SK-N-SH (cell line): ENCODE data around the gene AGAP1. TPM values are rescaled to one million over a fixed set of nuclear protein-coding genes. Genes with fewer than 3 reads are reported as not detected.

Source experiments
- CTCF ChIA-PET: fragments of 300-600, 350-600 bp; formaldehyde crosslinking; extraction: SDS; loops from one replicate; lab custom pipeline; 2021; lab: Yijun Ruan, JAX
- POLR2A ChIA-PET: fragments of 350-600 bp; sonication (Branson Sonifier 250); formaldehyde crosslinking; extraction: SDS; loops from one replicate; lab custom pipeline; 2020; ENCODE audit warnings: antibody characterized with exemption, inconsistent platforms; lab: Yijun Ruan, JAX
- DNase-seq: peaks from one replicate; pipeline ENCODE4 v3.0.0; 2012
- H2AFZ ChIP-seq: fragments of 200-600 bp; sonication (generic); 2 replicates; pipeline ENCODE4 v1.8.1; 2016; ENCODE audit warnings: antibody characterized with exemption, mild to moderate bottlenecking, low read depth
- H3F3A ChIP-seq: fragments of 200-600 bp; sonication (generic); replicated peaks from 2 replicates; pipeline ENCODE3; 2016; ENCODE audit warnings: antibody characterized with exemption, mild to moderate bottlenecking; ENCODE audit not compliant: insufficient read depth
- H3K27ac ChIP-seq, 2 experiments: fragments of 200-500 bp in 1 of 2; fragments of 200-600 bp in 1 of 2; sonication (Bioruptor generic) in 1 of 2; sonication (generic), shearing (Covaris generic) in 1 of 2; 2 replicates each; pipeline versions ENCODE4 v1.5.1 to v1.6.1; 2014 to 2016; ENCODE audit warnings: low read depth in 2 of 2, inconsistent platforms in 1 of 2, low read length in 1 of 2, mild to moderate bottlenecking in 1 of 2, mixed read lengths in 1 of 2
- H3K27me3 ChIP-seq: fragments of 200-600 bp; sonication (generic), shearing (Covaris generic); 2 replicates; pipeline ENCODE4 v1.6.1; 2016; ENCODE audit warnings: mixed run types; ENCODE audit not compliant: insufficient read depth
- H3K36me3 ChIP-seq, 2 experiments: fragments of 200-500 bp in 1 of 2; fragments of 200-600 bp in 1 of 2; sonication (Bioruptor generic) in 1 of 2; sonication (generic) in 1 of 2; replicated peaks in 1 of 2; 2 replicates each; pipeline versions ENCODE3 to v1.5.1; 2014 to 2016; ENCODE audit warnings: low read length in 1 of 2, mild to moderate bottlenecking in 1 of 2; ENCODE audit not compliant: insufficient read depth in 2 of 2, control insufficient read depth in 1 of 2
- H3K4me1 ChIP-seq, 2 experiments: fragments of 200-500 bp in 1 of 2; fragments of 200-600 bp in 1 of 2; sonication (Bioruptor generic) in 1 of 2; sonication (generic), shearing (Covaris generic) in 1 of 2; 2 replicates each; pipeline versions ENCODE4 v1.5.1 to v1.6.1; 2014 to 2016; ENCODE audit warnings: low read depth in 1 of 2, low read length in 1 of 2, mixed run types in 1 of 2; ENCODE audit not compliant: insufficient read depth in 2 of 2, control insufficient read depth in 1 of 2
- H3K4me2 ChIP-seq: fragments of 200-600 bp; sonication (generic), shearing (Covaris generic); 2 replicates; pipeline ENCODE4 v1.6.1; 2017; ENCODE audit warnings: mixed run types
- H3K4me3 ChIP-seq, 2 experiments: fragments of 200-500 bp in 1 of 2; fragments of 200-600 bp in 1 of 2; sonication (Bioruptor generic) in 1 of 2; sonication (generic), shearing (Covaris generic) in 1 of 2; 2 replicates each; pipeline versions ENCODE4 v1.5.1 to v1.8.1; 2014 to 2016; ENCODE audit warnings: low read depth in 2 of 2, inconsistent platforms in 1 of 2, low read length in 1 of 2, mild to moderate bottlenecking in 1 of 2, mixed read lengths in 1 of 2, moderate library complexity in 1 of 2
- H3K79me2 ChIP-seq: fragments of 200-600 bp; sonication (generic); 2 replicates; pipeline ENCODE4 v1.8.1; 2017; ENCODE audit warnings: mild to moderate bottlenecking; ENCODE audit not compliant: insufficient read depth
- H3K9ac ChIP-seq: fragments of 200-600 bp; sonication (generic); 2 replicates; pipeline ENCODE4 v1.6.1; 2017; ENCODE audit warnings: mixed run types
- H3K9me2 ChIP-seq: fragments of 200-600 bp; sonication (generic); 2 replicates; pipeline ENCODE4 v1.6.1; 2017; ENCODE audit warnings: mixed run types
- H3K9me3 ChIP-seq: fragments of 200-600 bp; sonication (generic); 2 replicates; pipeline ENCODE4 v1.6.1; 2017; ENCODE audit warnings: mixed run types, mild to moderate bottlenecking, moderate library complexity
- H4K20me1 ChIP-seq: fragments of 200-600 bp; sonication (generic); 2 replicates; pipeline ENCODE4 v1.6.1; 2017; ENCODE audit warnings: mild to moderate bottlenecking, mixed run types; ENCODE audit not compliant: insufficient read depth
- CHD2 ChIP-seq: fragments of 150-350 bp; IDR thresholded peaks from 2 replicates; pipeline ENCODE4 v1.6.1; 2018; ENCODE audit warnings: low read length; ENCODE audit not compliant: partially characterized antibody
- FOSL2 ChIP-seq: IDR thresholded peaks from 2 replicates; pipeline ENCODE4 v1.4.0; 2012; ENCODE audit warnings: low read depth, mild to moderate bottlenecking, moderate library complexity, borderline replicate concordance
- FOXJ3 ChIP-seq: sonication (generic); formaldehyde crosslinking; IDR thresholded peaks from 2 replicates; pipeline ENCODE4 v1.5.1; 2020; ENCODE audit warnings: mild to moderate bottlenecking, missing genetic modification reagents
- GABPA ChIP-seq: IDR thresholded peaks from 2 replicates; pipeline ENCODE4 v1.4.0; 2012; ENCODE audit warnings: low read depth, mild to moderate bottlenecking
- GATA2 ChIP-seq: sonication (generic); formaldehyde crosslinking; IDR thresholded peaks from 2 replicates; pipeline ENCODE4 v1.5.0; 2020; ENCODE audit warnings: mild to moderate bottlenecking, missing genetic modification reagents
- IRF3 ChIP-seq: fragments of 150-350 bp; IDR thresholded peaks from 2 replicates; pipeline ENCODE4 v1.6.1; 2016; ENCODE audit warnings: mild to moderate bottlenecking, low read depth, low read length
- MEF2A ChIP-seq: IDR thresholded peaks from 2 replicates; pipeline ENCODE4 v1.4.0; 2012; ENCODE audit warnings: low read depth, borderline replicate concordance
- MXI1 ChIP-seq: IDR thresholded peaks from 2 replicates; pipeline ENCODE4 v1.6.1; 2012; ENCODE audit warnings: mild to moderate bottlenecking, low read depth, low read length, improper control_type of control experiment
- NFIC ChIP-seq: IDR thresholded peaks from 2 replicates; pipeline ENCODE4 v1.4.0; 2012; ENCODE audit warnings: borderline replicate concordance
- NRF1 ChIP-seq: IDR thresholded peaks from 2 replicates; pipeline ENCODE4 v1.6.1; 2012; ENCODE audit warnings: low read depth, mild to moderate bottlenecking, low read length
- POLR2AphosphoS5 ChIP-seq: IDR thresholded peaks from 2 replicates; pipeline ENCODE4 v1.6.1; 2012; ENCODE audit warnings: low read depth, low read length
- RCOR1 ChIP-seq: fragments of 150-350 bp; IDR thresholded peaks from 2 replicates; pipeline ENCODE4 v1.6.1; 2017; ENCODE audit warnings: antibody characterized with exemption, low read length
- REST ChIP-seq: IDR thresholded peaks from 2 replicates; pipeline ENCODE4 v1.6.1; 2012; ENCODE audit warnings: mild to moderate bottlenecking, low read depth, low read length, moderate library complexity
- RFX5 ChIP-seq: IDR thresholded peaks from 2 replicates; pipeline ENCODE4 v1.6.1; 2012; ENCODE audit warnings: mild to moderate bottlenecking, improper control_type of control experiment, low read length
- RXRA ChIP-seq: IDR thresholded peaks from 2 replicates; pipeline ENCODE4 v1.4.0; 2012; ENCODE audit warnings: low read depth, mild to moderate bottlenecking, borderline replicate concordance
- TCF12 ChIP-seq: IDR thresholded peaks from 2 replicates; pipeline ENCODE4 v1.4.0; 2012
- USF1 ChIP-seq: IDR thresholded peaks from 2 replicates; pipeline ENCODE4 v1.4.0; 2012; ENCODE audit warnings: low read depth, borderline replicate concordance
- USF2 ChIP-seq: fragments of 150-350 bp; IDR thresholded peaks from 2 replicates; pipeline ENCODE4 v1.6.1; 2017; ENCODE audit warnings: antibody characterized with exemption, low read length, low read depth, borderline replicate concordance
- WGBS: methylation state at CpG from one replicate; pipeline ENCODE4 v1.1.6; 2017; ENCODE audit warnings: low lambda C conversion rate; 5-methylcytosine and 5-hydroxymethylcytosine counted together
- polyA plus RNA-seq, 3 experiments: library from polyadenylated mRNA; depleted of rRNA; stranded (reverse); fragments of >200 nt; gene quantifications; 2 replicates each; pipeline ENCODE4 v1.2.3, GENCODE V29; 2012

Gene AGAP1
- polyA plus RNA-seq, 1 of the 3 experiments (the other 2 are of a cell fraction), result 8.8 TPM

GRCh38 chr2:235904585-235904931, 410.7 kb downstream of the AGAP1 start:
- no peak for TF ChIP-seq NRF1
- TF ChIP-seq RFX5, result no peak
- no peak for TF ChIP-seq GATA2 (CRISPR knock-in tag)
- TF ChIP-seq RXRA, result no peak
- no peak for TF ChIP-seq USF1
- TF ChIP-seq REST, result no peak
- TF ChIP-seq FOSL2, result no peak
- no peak for TF ChIP-seq MXI1
- TF ChIP-seq USF2, result no peak
- TF ChIP-seq NFIC, result no peak
- TF ChIP-seq MEF2A, result no peak
- TF ChIP-seq IRF3, result no peak
- no peak for TF ChIP-seq FOXJ3 (CRISPR knock-in tag)
- TF ChIP-seq RCOR1, result no peak
- no peak for TF ChIP-seq POLR2AphosphoS5
- no peak for TF ChIP-seq TCF12
- TF ChIP-seq GABPA, result no peak
- TF ChIP-seq CHD2, result no peak
- TF ChIP-seq, all 33 proteins: peak for 0
- Histone ChIP-seq H3K4me3 (no peak overlapping the region), H3K79me2 (no peaks in the 10 kb centered on the region), H3K27me3 (no peaks in the 10 kb centered on the region), H2AFZ (no peak overlapping the region), H3K4me2 (no peak overlapping the region), H3K27ac (no peak overlapping the region), H4K20me1 (no peaks in the 10 kb centered on the region), H3F3A (no peaks in the 10 kb centered on the region), H3K36me3 (peaks cover 0 to 4% of the 10 kb centered on the region in 2 experiments), H3K9ac (no peak overlapping the region), H3K9me3 (no peaks in the 10 kb centered on the region), H3K9me2 (no peaks in the 10 kb centered on the region), H3K4me1 (no peaks in the 10 kb centered on the region)
- WGBS, result 95% methylated on average over 6 of the region's 6 CpGs
- POLR2A ChIA-PET, result no interaction called here
- CTCF ChIA-PET, result interaction anchor here (1.0 kb wide), 1 partner anchor 12 kb away, joined by 3 read pairs; no protein-coding TSS in a partner anchor
- DNase-seq, result no peak
